ENCODE measurements around the gene SAMD13.
A peak's percentile ranks its signal among the peaks of the same experiment; 100 is the strongest.

Gene SAMD13

GRCh38 chr1:84347932-84348555 lies 46.5 kb downstream of the SAMD13 start:
- DNase-seq = no peak

GRCh38 chr1:84348759-84349158 lies 47.3 kb downstream of the SAMD13 start:
- DNase-seq = no peak

GRCh38 chr1:84350104-84350503 lies 48.6 kb downstream of the SAMD13 start:
- no peak for DNase-seq

GRCh38 chr1:84350550-84350949 lies 49.0 kb downstream of the SAMD13 start:
- DNase-seq = no peak

- DNase-seq = no peak
Measured at GRCh38 chr1:84352298-84353106, 51.0 kb downstream of the SAMD13 start.

GRCh38 chr1:84353695-84354094 lies 52.2 kb downstream of the SAMD13 start:
- DNase-seq = no peak

- no peak for DNase-seq
Measured at GRCh38 chr1:84355556-84355955, 54.0 kb downstream of the SAMD13 start.

GRCh38 chr1:84356881-84357280 lies 55.4 kb downstream of the SAMD13 start:
- no peak for DNase-seq

GRCh38 chr1:84358695-84359094 lies 57.2 kb downstream of the SAMD13 start:
- no peak for DNase-seq

- no peak for DNase-seq
Measured at GRCh38 chr1:84360316-84360715, 58.8 kb downstream of the SAMD13 start.

GRCh38 chr1:84361796-84362195 lies 60.3 kb downstream of the SAMD13 start:
- no peak for DNase-seq

- DNase-seq = no peak
Measured at GRCh38 chr1:84363019-84363418, 61.5 kb downstream of the SAMD13 start.

- no peak for DNase-seq
Measured at GRCh38 chr1:84363622-84364021, 62.1 kb downstream of the SAMD13 start.

- peak; percentile 41 for DNase-seq
Measured at GRCh38 chr1:84365225-84366221, 64.0 kb downstream of the SAMD13 start.

GRCh38 chr1:84366786-84367185 lies 65.3 kb downstream of the SAMD13 start:
- no peak for DNase-seq

- DNase-seq = no peak
Measured at GRCh38 chr1:84367219-84367618, 65.7 kb downstream of the SAMD13 start.

GRCh38 chr1:84368441-84368840 lies 66.9 kb downstream of the SAMD13 start:
- no peak for DNase-seq

- no peak for DNase-seq
Measured at GRCh38 chr1:84370266-84370665, 68.8 kb downstream of the SAMD13 start.

GRCh38 chr1:84370831-84371394 lies 69.4 kb downstream of the SAMD13 start:
- no peak for DNase-seq

- no peak for DNase-seq
Measured at GRCh38 chr1:84373436-84374141, 72.1 kb downstream of the SAMD13 start.

- DNase-seq = no peak
Measured at GRCh38 chr1:84374991-84375696, 73.6 kb downstream of the SAMD13 start.

All from CD4-positive, alpha-beta T cell treated with Interleukin-4 for 4 hours (primary cell).